GM12892 (cell line): ENCODE measurements around the gene FARP2.
"Not testable (repeated sequence)": the region's sequence is repeated elsewhere in the genome, so short reads cannot be mapped to it uniquely, and the experiment has no call there.

Source experiments
- POLR2A ChIP-seq: IDR thresholded peaks from 2 replicates; pipeline ENCODE4 v1.6.1; 2011; ENCODE audit warnings: low read depth, low read length, control low read depth
- POLR2AphosphoS5 ChIP-seq: IDR thresholded peaks from 2 replicates; pipeline ENCODE4 v1.6.1; 2011; ENCODE audit warnings: low read depth, low read length, control low read depth

DNA sequence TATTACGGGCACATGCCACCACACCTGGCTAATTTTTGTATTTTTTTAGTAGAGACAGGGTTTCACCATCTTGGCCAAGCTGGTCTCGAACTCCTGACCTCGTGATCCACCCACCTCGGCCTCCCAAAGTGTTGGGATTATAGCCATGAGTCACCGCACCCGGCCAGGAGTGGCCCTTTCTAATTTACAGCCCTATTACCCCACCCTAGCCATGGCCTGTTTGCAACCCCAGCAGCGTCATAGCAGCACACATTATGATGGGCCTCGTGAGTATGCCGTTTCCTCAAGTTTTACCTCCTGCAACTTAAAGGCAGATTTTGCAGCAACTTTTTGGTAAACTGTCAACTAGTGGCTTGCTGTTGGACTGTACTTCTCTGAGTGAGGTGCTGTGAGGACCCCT lies 97.8 kb downstream of the FARP2 start:
- not testable (repeated sequence) for TF ChIP-seq POLR2A, POLR2AphosphoS5
